ENCODE results near the gene ATP2B2.

ATP2B2 gene

GRCh38 chr3:10463533-10464434 lies 41.6 kb downstream of the ATP2B2 start:
- Histone ChIP-seq H3K9me3 (ENCODE audit: severe bottlenecking) (no peaks in the 10 kb centered on the region), H3K4me1 (ENCODE audit: insufficient read depth, poor library complexity, severe bottlenecking) (no peaks in the 10 kb centered on the region), H3K27me3 (ENCODE audit: insufficient read depth, poor library complexity, severe bottlenecking) (peaks cover 6% of the 10 kb centered on the region), H3K36me3 (ENCODE audit: low read depth) (no peaks in the 10 kb centered on the region), H3K27ac (ENCODE audit: poor library complexity, severe bottlenecking) (no peak overlapping the region), H3K4me3 (ENCODE audit: severe bottlenecking) (no peak overlapping the region)
- DNase-seq (ENCODE audit: low spot score) (no peak), ATAC-seq (ENCODE audit: low read depth) (no peak)
- TF ChIP-seq, protein P1, sequence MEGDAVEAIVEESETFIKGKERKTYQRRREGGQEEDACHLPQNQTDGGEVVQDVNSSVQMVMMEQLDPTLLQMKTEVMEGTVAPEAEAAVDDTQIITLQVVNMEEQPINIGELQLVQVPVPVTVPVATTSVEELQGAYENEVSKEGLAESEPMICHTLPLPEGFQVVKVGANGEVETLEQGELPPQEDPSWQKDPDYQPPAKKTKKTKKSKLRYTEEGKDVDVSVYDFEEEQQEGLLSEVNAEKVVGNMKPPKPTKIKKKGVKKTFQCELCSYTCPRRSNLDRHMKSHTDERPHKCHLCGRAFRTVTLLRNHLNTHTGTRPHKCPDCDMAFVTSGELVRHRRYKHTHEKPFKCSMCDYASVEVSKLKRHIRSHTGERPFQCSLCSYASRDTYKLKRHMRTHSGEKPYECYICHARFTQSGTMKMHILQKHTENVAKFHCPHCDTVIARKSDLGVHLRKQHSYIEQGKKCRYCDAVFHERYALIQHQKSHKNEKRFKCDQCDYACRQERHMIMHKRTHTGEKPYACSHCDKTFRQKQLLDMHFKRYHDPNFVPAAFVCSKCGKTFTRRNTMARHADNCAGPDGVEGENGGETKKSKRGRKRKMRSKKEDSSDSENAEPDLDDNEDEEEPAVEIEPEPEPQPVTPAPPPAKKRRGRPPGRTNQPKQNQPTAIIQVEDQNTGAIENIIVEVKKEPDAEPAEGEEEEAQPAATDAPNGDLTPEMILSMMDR (IDR thresholded peaks at IDR 0.05; ENCODE audit: poor library complexity, severe bottlenecking) = no peak

GRCh38 chr3:10462641-10463532 lies 42.5 kb downstream of the ATP2B2 start:
- H3K36me3 ChIP-seq (ENCODE audit: low read depth) = no peaks in the 10 kb centered on the region
- no peaks in the 10 kb centered on the region for H3K4me1 ChIP-seq (ENCODE audit: insufficient read depth, poor library complexity, severe bottlenecking)
- DNase-seq (ENCODE audit: low spot score) (no peak), ATAC-seq (ENCODE audit: low read depth) (no peak)
- H3K4me3 ChIP-seq (ENCODE audit: severe bottlenecking) = no peak overlapping the region
- no peaks in the 10 kb centered on the region for H3K9me3 ChIP-seq (ENCODE audit: severe bottlenecking)
- H3K27me3 ChIP-seq (ENCODE audit: insufficient read depth, poor library complexity, severe bottlenecking) = no peaks in the 10 kb centered on the region
- TF ChIP-seq, protein P1 (IDR thresholded peaks at IDR 0.05; ENCODE audit: poor library complexity, severe bottlenecking) = no peak
- H3K27ac ChIP-seq (ENCODE audit: poor library complexity, severe bottlenecking) = no peak overlapping the region

- Histone ChIP-seq H3K36me3 (ENCODE audit: low read depth) (no peaks in the 10 kb centered on the region), H3K27ac (ENCODE audit: poor library complexity, severe bottlenecking) (no peak overlapping the region), H3K27me3 (ENCODE audit: insufficient read depth, poor library complexity, severe bottlenecking) (no peaks in the 10 kb centered on the region), H3K9me3 (ENCODE audit: severe bottlenecking) (no peaks in the 10 kb centered on the region), H3K4me1 (ENCODE audit: insufficient read depth, poor library complexity, severe bottlenecking) (no peaks in the 10 kb centered on the region), H3K4me3 (ENCODE audit: severe bottlenecking) (no peak overlapping the region)
- DNase-seq (ENCODE audit: low spot score) (no peak), ATAC-seq (ENCODE audit: low read depth) (no peak)
- TF ChIP-seq, protein P1 (IDR thresholded peaks at IDR 0.05; ENCODE audit: poor library complexity, severe bottlenecking) = no peak
These were observed 44.3 kb downstream of the ATP2B2 start for GRCh38 chr3:10460951-10461545.

DNA sequence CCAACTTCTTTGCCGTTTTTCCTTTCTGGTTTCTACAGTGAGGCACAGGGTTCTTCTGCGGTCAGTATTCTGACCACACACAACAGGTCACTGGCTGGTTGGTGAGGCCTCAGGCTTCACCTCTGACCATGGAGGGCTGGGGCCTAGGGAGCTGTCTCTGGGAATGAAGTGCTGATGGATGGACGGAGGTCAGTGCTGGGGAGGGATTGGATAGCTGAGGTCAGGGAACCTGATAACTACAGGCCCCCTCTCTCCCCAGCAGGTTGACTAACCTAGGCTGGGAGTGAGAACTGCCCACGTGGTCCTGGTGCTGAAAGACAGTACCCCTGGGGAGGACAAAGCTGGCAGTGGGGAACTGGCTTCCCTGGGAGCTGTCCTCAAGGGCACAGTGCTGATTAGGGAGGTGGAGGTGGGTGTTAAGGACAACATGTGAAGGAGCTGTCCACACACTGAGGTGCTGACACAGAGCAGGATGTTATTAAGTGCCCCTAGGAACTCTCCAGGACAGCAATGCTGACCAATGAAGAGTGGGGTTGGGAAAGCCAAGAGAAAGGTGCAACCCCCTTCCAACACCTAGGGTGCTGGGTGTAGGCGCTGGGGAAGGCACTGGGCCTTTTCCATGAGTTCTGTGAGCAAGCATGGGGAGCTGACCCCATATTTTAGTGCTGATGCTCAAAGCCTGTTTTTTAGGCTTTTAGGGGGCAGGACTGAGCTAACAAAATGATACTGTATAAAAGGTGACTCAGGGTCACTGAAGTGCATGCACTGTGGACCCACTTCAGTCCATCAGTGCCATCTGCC lies 45.2 kb downstream of the ATP2B2 start:
- no peaks in the 10 kb centered on the region for H3K4me1 ChIP-seq (ENCODE audit: insufficient read depth, poor library complexity, severe bottlenecking)
- ATAC-seq (ENCODE audit: low read depth) = peak; percentile 91
- TF ChIP-seq, protein P1 (IDR thresholded peaks at IDR 0.05; ENCODE audit: poor library complexity, severe bottlenecking) = no peak
- no peaks in the 10 kb centered on the region for H3K36me3 ChIP-seq (ENCODE audit: low read depth)
- no peaks in the 10 kb centered on the region for H3K27me3 ChIP-seq (ENCODE audit: insufficient read depth, poor library complexity, severe bottlenecking)
- peak; percentile 73 for DNase-seq (ENCODE audit: low spot score)
- H3K4me3 ChIP-seq (ENCODE audit: severe bottlenecking) = no peak overlapping the region
- H3K27ac ChIP-seq (ENCODE audit: poor library complexity, severe bottlenecking) = no peak overlapping the region
- H3K9me3 ChIP-seq (ENCODE audit: severe bottlenecking) = no peaks in the 10 kb centered on the region

Measured in RWPE2 (cell line).